ENCODE data around the gene UCN3.

UCN3 gene

GRCh38 chr10:5418584-5418983 is 53.8 kb downstream of the UCN3 start:
- H3K4me3 ChIP-seq (ENCODE audit: low read depth, low read length), result no peak overlapping the region
- TF ChIP-seq POLR2A (IDR thresholded peaks at IDR 0.05; ENCODE audit: extremely low read depth, insufficient read length) (no peak), CTCF (IDR thresholded peaks at IDR 0.05; ENCODE audit: low read depth, low read length) (no peak), MYC (IDR thresholded peaks at IDR 0.05; ENCODE audit: low read depth, low read length) (no peak), MAX (IDR thresholded peaks at IDR 0.05; ENCODE audit: low read depth, low read length) (no peak)
- DNase-seq (ENCODE audit: low read depth), result no peak

GRCh38 chr10:5419466-5420094 is 54.8 kb downstream of the UCN3 start:
- no peak overlapping the region for H3K4me3 ChIP-seq (ENCODE audit: low read depth, low read length)
- TF ChIP-seq CTCF (IDR thresholded peaks at IDR 0.05; ENCODE audit: low read depth, low read length), result no peak
- no peak for TF ChIP-seq MYC (IDR thresholded peaks at IDR 0.05; ENCODE audit: low read depth, low read length)
- TF ChIP-seq MAX (IDR thresholded peaks at IDR 0.05; ENCODE audit: low read depth, low read length), result no peak
- TF ChIP-seq POLR2A (IDR thresholded peaks at IDR 0.05; ENCODE audit: extremely low read depth, insufficient read length), result no peak
- DNase-seq (ENCODE audit: low read depth), result no peak

GRCh38 chr10:5423771-5424170 is 59.0 kb downstream of the UCN3 start:
- no peak for DNase-seq (ENCODE audit: low read depth)
- TF ChIP-seq CTCF (IDR thresholded peaks at IDR 0.05; ENCODE audit: low read depth, low read length), result no peak
- TF ChIP-seq POLR2A (IDR thresholded peaks at IDR 0.05; ENCODE audit: extremely low read depth, insufficient read length), result no peak
- TF ChIP-seq MAX (IDR thresholded peaks at IDR 0.05; ENCODE audit: low read depth, low read length), result no peak
- TF ChIP-seq MYC (IDR thresholded peaks at IDR 0.05; ENCODE audit: low read depth, low read length), result no peak
- no peak overlapping the region for H3K4me3 ChIP-seq (ENCODE audit: low read depth, low read length)
